Hepatocyte (in vitro differentiated cells): ENCODE results near the gene NGFR. TPM values are rescaled to one million over a fixed set of nuclear protein-coding genes. Genes with fewer than 3 reads are reported as not detected.
A peak's percentile ranks its signal among the peaks of the same experiment; 100 is the strongest.

Experiments used
- DNase-seq: peaks from one replicate; pipeline ENCODE4 v3.0.0-alpha.2; 2016; ENCODE audit warnings: low spot score
- H2AFZ ChIP-seq: fragments of 200-600 bp; sonication (generic); 2 replicates; pipeline ENCODE4 v1.6.0; 2016; ENCODE audit warnings: antibody characterized with exemption, mild to moderate bottlenecking
- H3K27ac ChIP-seq: fragments of 200-600 bp; sonication (generic); 2 replicates; pipeline ENCODE4 v1.5.1; 2016; ENCODE audit warnings: mild to moderate bottlenecking
- H3K27me3 ChIP-seq: fragments of 200-600 bp; sonication (generic); 2 replicates; pipeline ENCODE4 v1.6.1; 2016
- H3K36me3 ChIP-seq: fragments of 200-600 bp; sonication (generic); replicated peaks from 2 replicates; pipeline ENCODE4 v1.5.1; 2016; ENCODE audit warnings: low read depth; ENCODE audit not compliant: insufficient read depth
- H3K4me1 ChIP-seq: fragments of 200-600 bp; sonication (generic); 2 replicates; pipeline ENCODE4 v1.5.1; 2016; ENCODE audit warnings: mild to moderate bottlenecking, moderate library complexity; ENCODE audit not compliant: insufficient read depth
- H3K4me2 ChIP-seq: fragments of 200-600 bp; sonication (generic); 2 replicates; pipeline ENCODE4 v1.6.0; 2016
- H3K4me3 ChIP-seq: fragments of 200-600 bp; sonication (generic); 2 replicates; pipeline ENCODE4 v1.5.1; 2016; ENCODE audit warnings: mild to moderate bottlenecking
- H3K79me2 ChIP-seq: fragments of 200-600 bp; sonication (generic); 2 replicates; pipeline ENCODE4 v1.6.0; 2017; ENCODE audit warnings: mild to moderate bottlenecking
- H3K9me2 ChIP-seq: fragments of 200-600 bp; sonication (generic); replicated peaks from 2 replicates; pipeline ENCODE4 v1.6.0; 2017; ENCODE audit warnings: mild to moderate bottlenecking; ENCODE audit not compliant: insufficient read depth
- H3K9me3 ChIP-seq: fragments of 200-600 bp; sonication (generic); 2 replicates; pipeline ENCODE4 v1.5.1; 2016; ENCODE audit warnings: low read depth, mild to moderate bottlenecking
- H4K20me1 ChIP-seq: fragments of 200-600 bp; sonication (generic); 2 replicates; pipeline ENCODE4 v1.6.0; 2016; ENCODE audit warnings: mild to moderate bottlenecking; ENCODE audit not compliant: insufficient read depth, poor library complexity, severe bottlenecking
- CTCF ChIP-seq: fragments of 200-600 bp; sonication (generic); IDR thresholded peaks from 2 replicates; pipeline ENCODE4 v1.5.1; 2016; ENCODE audit warnings: antibody characterized with exemption, mild to moderate bottlenecking; ENCODE audit not compliant: poor library complexity
- EZH2 ChIP-seq: fragments of 200-600 bp; sonication (generic); IDR thresholded peaks from 2 replicates; pipeline ENCODE4 v1.6.1; 2016; ENCODE audit warnings: antibody characterized with exemption, mild to moderate bottlenecking, borderline replicate concordance
- EZH2phosphoT487 ChIP-seq: fragments of 200-600 bp; sonication (generic); IDR thresholded peaks from one replicate; pipeline ENCODE4 v1.6.1; 2018; ENCODE audit warnings: antibody characterized with exemption, mild to moderate bottlenecking, low read depth, moderate library complexity; ENCODE audit not compliant: unreplicated experiment, severe bottlenecking
- WGBS: methylation state at CpG from one replicate; pipeline ENCODE4 v1.1.6; 2016; ENCODE audit warnings: low lambda C conversion rate; ENCODE audit errors: missing lambda C conversion rate; 5-methylcytosine and 5-hydroxymethylcytosine counted together
- polyA plus RNA-seq: library from polyadenylated mRNA; unstranded; fragments of >200 nt; fragmentation: Nextera tagmentation; extraction: Ambion mirVana; gene quantifications from 2 replicates; pipeline ENCODE4 v1.2.1, GENCODE V29; 2016
- total RNA-seq: library from RNA; depleted of rRNA; stranded (reverse); fragments of >200 nt; gene quantifications from 2 replicates; pipeline ENCODE4 v1.2.3, GENCODE V29; 2014

NGFR gene
- total and polyA plus RNA-seq, 2 experiments from 2014 or later = 3.6 to 5.6 TPM

- Histone ChIP-seq H2AFZ (no peak overlapping the region), H3K79me2 (no peaks in the 10 kb centered on the region), H3K9me3 (no peaks in the 10 kb centered on the region), H3K27ac (no peak overlapping the region), H3K4me2 (no peak overlapping the region), H3K36me3 (no peaks in the 10 kb centered on the region), H3K4me3 (no peak overlapping the region), H3K9me2 (no peaks in the 10 kb centered on the region), H3K4me1 (no peaks in the 10 kb centered on the region), H3K27me3 (no peaks in the 10 kb centered on the region), H4K20me1 (no peaks in the 10 kb centered on the region)
- TF ChIP-seq CTCF (no peak), EZH2 (no peak), EZH2phosphoT487 (no peak)
- WGBS = 81% methylated on average over 6 of the region's 6 CpGs
- no peak for DNase-seq
Observed at GRCh38 chr17:49522357-49522890, 27.3 kb downstream of the NGFR start.

- Histone ChIP-seq H4K20me1 (no peaks in the 10 kb centered on the region), H3K27ac (no peak overlapping the region), H3K4me1 (no peaks in the 10 kb centered on the region), H3K79me2 (no peaks in the 10 kb centered on the region), H3K9me2 (no peaks in the 10 kb centered on the region), H3K36me3 (no peaks in the 10 kb centered on the region), H3K27me3 (no peaks in the 10 kb centered on the region), H2AFZ (no peak overlapping the region), H3K4me3 (no peak overlapping the region), H3K9me3 (no peaks in the 10 kb centered on the region), H3K4me2 (no peak overlapping the region)
- no peak for TF ChIP-seq CTCF
- DNase-seq = no peak
- WGBS = 80% methylated on average over 5 of the region's 5 CpGs
Observed at GRCh38 chr17:49523196-49523595, 28.1 kb downstream of the NGFR start.

GRCh38 chr17:49523706-49524472 is 28.8 kb downstream of the NGFR start:
- H4K20me1 ChIP-seq = no peaks in the 10 kb centered on the region
- TF ChIP-seq EZH2 = no peak
- no peak for TF ChIP-seq EZH2phosphoT487
- TF ChIP-seq CTCF = no peak
- no peak overlapping the region for H3K27ac ChIP-seq
- DNase-seq = peak; percentile 13
- no peaks in the 10 kb centered on the region for H3K27me3 ChIP-seq
- no peak overlapping the region for H2AFZ ChIP-seq
- no peaks in the 10 kb centered on the region for H3K4me1 ChIP-seq
- no peaks in the 10 kb centered on the region for H3K9me3 ChIP-seq
- H3K4me2 ChIP-seq = no peak overlapping the region
- H3K4me3 ChIP-seq = no peak overlapping the region
- WGBS = 81% methylated on average over 11 of the region's 11 CpGs
- no peaks in the 10 kb centered on the region for H3K79me2 ChIP-seq
- no peaks in the 10 kb centered on the region for H3K9me2 ChIP-seq
- no peaks in the 10 kb centered on the region for H3K36me3 ChIP-seq
